HG03108 (cell line): ENCODE measurements around the gene RIPK3.

ENCODE experiments used
- ATAC-seq: cut with Tn5 transposase; IDR thresholded peaks from one replicate; pipeline ENCODE4 v1.9.1; 2021; ENCODE audit warnings: moderate library complexity; ENCODE audit not compliant: unreplicated experiment

Gene RIPK3

GRCh38 chr14:24307575-24308341, 32.0 kb downstream of the RIPK3 start, which contains the start of gene CIDEB:
Gene CIDEB, minus strand, starts transcription at chr14:24307977. Its CDS starts 119 bp downstream, at chr14:24307858.
- ATAC-seq, result no peak

- no peak for ATAC-seq
Measured at GRCh38 chr14:24307156-24307574, 32.6 kb downstream of the RIPK3 start.

GRCh38 chr14:24304019-24304387, 35.8 kb downstream of the RIPK3 start:
- no peak for ATAC-seq

GRCh38 chr14:24300326-24300980, 39.3 kb downstream of the RIPK3 start:
- ATAC-seq, result no peak

- peak; percentile 57 for ATAC-seq
Measured at GRCh38 chr14:24299255-24300191, 40.3 kb downstream of the RIPK3 start, which contains the start of the genes DHRS1 and NOP9. Gene DHRS1, minus strand, starts transcription at chr14:24299780. Its CDS starts 674 bp downstream, at chr14:24299106. Gene NOP9, plus strand, starts transcription at chr14:24299850. Its CDS starts 105 bp downstream, at chr14:24299955.

- no peak for ATAC-seq
Measured at GRCh38 chr14:24298892-24299254, 40.9 kb downstream of the RIPK3 start.

GRCh38 chr14:24297190-24297964, 42.4 kb downstream of the RIPK3 start:
- peak; percentile 18 for ATAC-seq

- peak; percentile 40 for ATAC-seq
Measured at GRCh38 chr14:24296341-24297157, 43.2 kb downstream of the RIPK3 start.

- ATAC-seq, result no peak
Measured at GRCh38 chr14:24293525-24293924, 46.3 kb downstream of the RIPK3 start.

- ATAC-seq, result no peak
Measured at GRCh38 chr14:24292118-24292807, 47.5 kb downstream of the RIPK3 start.

- ATAC-seq, result no peak
Measured at GRCh38 chr14:24291446-24292117, 48.2 kb downstream of the RIPK3 start.

- ATAC-seq, result no peak
Measured at GRCh38 chr14:24290746-24291145, 49.0 kb downstream of the RIPK3 start.

GRCh38 chr14:24289649-24290280, 50.0 kb downstream of the RIPK3 start:
- ATAC-seq, result peak; percentile 86

GRCh38 chr14:24286996-24287395, 52.8 kb downstream of the RIPK3 start:
- no peak for ATAC-seq
